Cardiac fibroblast (primary cell): ENCODE measurements around the gene KDM4F.
A peak's percentile ranks its signal among the peaks of the same experiment; 100 is the strongest.

Experiments used
- DNase-seq, 2 donors: peaks; one replicate each; pipeline versions ENCODE4 v3.0.0 to v3.0.0-alpha.2; 2010; ENCODE audit warnings: low read depth in 2 of 2
- H3K4me3 ChIP-seq, 2 donors: replicated peaks in 1 of 2; 1 replicate in 1 of 2; 2 replicates in 1 of 2; pipeline ENCODE4 v1.5.1; 2011; ENCODE audit warnings: low read depth in 2 of 2, low read length in 2 of 2, mild to moderate bottlenecking in 2 of 2, moderate library complexity in 1 of 2
- CTCF ChIP-seq: IDR thresholded peaks from one replicate; pipeline ENCODE4 v1.5.1; 2011; ENCODE audit warnings: low read depth, mild to moderate bottlenecking, low read length, inconsistent platforms

KDM4F gene

GRCh38 chr11:95072948-95073347, 23.7 kb downstream of the KDM4F start:
- no peak overlapping the region for H3K4me3 ChIP-seq
- no peak for DNase-seq

GRCh38 chr11:95074792-95075563, 25.8 kb downstream of the KDM4F start:
- TF ChIP-seq CTCF: no peak
- peak; percentile 12 to 58 for DNase-seq

More at GRCh38 chr11:95072948-95073347, 23.7 kb downstream of the KDM4F start:
- no peak for TF ChIP-seq CTCF

GRCh38 chr11:95076416-95076815, 27.2 kb downstream of the KDM4F start:
- peak; percentile 92 to 95 for DNase-seq
- H3K4me3 ChIP-seq: no peak overlapping the region
- TF ChIP-seq CTCF: no peak

More at GRCh38 chr11:95074792-95075563, 25.8 kb downstream of the KDM4F start:
- H3K4me3 ChIP-seq: no peak overlapping the region

GRCh38 chr11:95076981-95077380, 27.8 kb downstream of the KDM4F start:
- no peak for DNase-seq
- no peak for TF ChIP-seq CTCF
- no peak overlapping the region for H3K4me3 ChIP-seq

GRCh38 chr11:95078526-95078925, 29.3 kb downstream of the KDM4F start:
- DNase-seq: no peak
- no peak for TF ChIP-seq CTCF
- no peak overlapping the region for H3K4me3 ChIP-seq

- no peak overlapping the region for H3K4me3 ChIP-seq
These were observed 31.8 kb downstream of the KDM4F start for GRCh38 chr11:95081010-95081409.

More at GRCh38 chr11:95081010-95081409, 31.8 kb downstream of the KDM4F start:
- no peak for TF ChIP-seq CTCF
- DNase-seq: no peak
